AG04450 (cell line): ENCODE data around the gene GLRA3. TPM values are rescaled to one million over a fixed set of nuclear protein-coding genes. Genes with fewer than 3 reads are reported as not detected.

Experiments used
- CTCF ChIA-PET: fragments of 300-600, 350-600 bp; formaldehyde crosslinking; extraction: SDS; loops from one replicate; lab custom pipeline; 2022; ENCODE audit warnings: antibody characterized with exemption, inconsistent platforms; lab: Charles Lee
- POLR2A ChIA-PET: fragments of 350-600 bp; formaldehyde crosslinking; extraction: SDS; loops from one replicate; lab custom pipeline; 2021; ENCODE audit warnings: antibody characterized with exemption, inconsistent platforms; lab: Yijun Ruan, JAX
- DNase-seq: peaks from one replicate; pipeline ENCODE4 v3.0.0-alpha.2; 2011; ENCODE audit warnings: low read depth, low spot score
- H3K27ac ChIP-seq: one replicate; pipeline ENCODE4 v1.5.1; 2012; ENCODE audit warnings: low read depth, low read length, control low read depth
- H3K27me3 ChIP-seq: one replicate; pipeline ENCODE4 v1.6.0; 2012; ENCODE audit warnings: low read length; ENCODE audit not compliant: control insufficient read depth, insufficient read depth
- H3K4me3 ChIP-seq: 2 replicates; pipeline ENCODE4 v1.5.1; 2011; ENCODE audit warnings: mild to moderate bottlenecking, low read depth, low read length, control low read depth
- H3K9me3 ChIP-seq: 2 replicates; pipeline ENCODE4 v1.5.1; 2012; ENCODE audit warnings: low read length; ENCODE audit not compliant: control insufficient read depth, insufficient read depth
- polyA plus RNA-seq: library from polyadenylated mRNA; depleted of rRNA; stranded (reverse); fragments of >200 nt; gene quantifications from 2 replicates; pipeline ENCODE4 v1.2.3, GENCODE V29; 2011
- TF ChIP-seq, protein P1 (sequence below): IDR thresholded peaks from 2 replicates; pipeline ENCODE4 v1.5.1; 2011; ENCODE audit warnings: low read depth, low read length, control low read depth, inconsistent platforms

The GLRA3 gene
- polyA plus RNA-seq, 1 experiment: not detected

- Histone ChIP-seq H3K4me3 (no peak overlapping the region), H3K27me3 (no peaks in the 10 kb centered on the region), H3K9me3 (no peaks in the 10 kb centered on the region; the same call in 1 of the 2 replicates), H3K27ac (no peak overlapping the region)
- TF ChIP-seq, protein P1, sequence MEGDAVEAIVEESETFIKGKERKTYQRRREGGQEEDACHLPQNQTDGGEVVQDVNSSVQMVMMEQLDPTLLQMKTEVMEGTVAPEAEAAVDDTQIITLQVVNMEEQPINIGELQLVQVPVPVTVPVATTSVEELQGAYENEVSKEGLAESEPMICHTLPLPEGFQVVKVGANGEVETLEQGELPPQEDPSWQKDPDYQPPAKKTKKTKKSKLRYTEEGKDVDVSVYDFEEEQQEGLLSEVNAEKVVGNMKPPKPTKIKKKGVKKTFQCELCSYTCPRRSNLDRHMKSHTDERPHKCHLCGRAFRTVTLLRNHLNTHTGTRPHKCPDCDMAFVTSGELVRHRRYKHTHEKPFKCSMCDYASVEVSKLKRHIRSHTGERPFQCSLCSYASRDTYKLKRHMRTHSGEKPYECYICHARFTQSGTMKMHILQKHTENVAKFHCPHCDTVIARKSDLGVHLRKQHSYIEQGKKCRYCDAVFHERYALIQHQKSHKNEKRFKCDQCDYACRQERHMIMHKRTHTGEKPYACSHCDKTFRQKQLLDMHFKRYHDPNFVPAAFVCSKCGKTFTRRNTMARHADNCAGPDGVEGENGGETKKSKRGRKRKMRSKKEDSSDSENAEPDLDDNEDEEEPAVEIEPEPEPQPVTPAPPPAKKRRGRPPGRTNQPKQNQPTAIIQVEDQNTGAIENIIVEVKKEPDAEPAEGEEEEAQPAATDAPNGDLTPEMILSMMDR: no peak
- ChIA-PET POLR2A (no interaction called here), CTCF (no interaction called here)
- DNase-seq: no peak
These were observed 41.3 kb upstream of the GLRA3 start for GRCh38 chr4:174870311-174870710.

GRCh38 chr4:174869339-174869738 is 40.3 kb upstream of the GLRA3 start:
- H3K4me3 ChIP-seq: no peak overlapping the region
- CTCF ChIA-PET: no interaction called here
- DNase-seq: no peak
- TF ChIP-seq, protein P1: no peak
- H3K9me3 ChIP-seq: no peaks in the 10 kb centered on the region; the same call in 1 of the 2 replicates
- H3K27ac ChIP-seq: no peak overlapping the region
- POLR2A ChIA-PET: no interaction called here
- no peaks in the 10 kb centered on the region for H3K27me3 ChIP-seq

DNA sequence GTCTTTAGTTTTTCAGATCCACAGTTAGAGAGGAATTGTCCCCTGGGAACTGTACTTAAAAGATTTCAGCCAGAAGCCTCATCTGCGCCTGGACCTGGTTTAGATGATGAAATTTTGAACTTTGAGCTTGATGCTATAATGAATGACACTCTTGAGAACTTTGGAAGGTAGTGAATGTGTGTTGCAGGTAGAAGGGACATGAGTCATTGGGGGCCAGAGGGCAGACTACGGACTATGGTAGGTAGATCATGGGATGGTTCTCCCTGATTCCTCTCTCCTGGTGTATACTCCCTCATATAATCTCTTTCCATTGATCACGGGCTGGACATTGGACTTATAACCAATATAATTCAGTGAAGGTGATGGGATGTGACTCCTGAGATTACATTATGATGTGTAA is 38.9 kb upstream of the GLRA3 start:
- Histone ChIP-seq H3K4me3 (no peak overlapping the region), H3K27me3 (no peaks in the 10 kb centered on the region), H3K27ac (no peak overlapping the region), H3K9me3 (no peaks in the 10 kb centered on the region; the same call in 1 of the 2 replicates)
- TF ChIP-seq, protein P1: no peak
- DNase-seq: no peak
- ChIA-PET CTCF (no interaction called here), POLR2A (no interaction called here)

DNA sequence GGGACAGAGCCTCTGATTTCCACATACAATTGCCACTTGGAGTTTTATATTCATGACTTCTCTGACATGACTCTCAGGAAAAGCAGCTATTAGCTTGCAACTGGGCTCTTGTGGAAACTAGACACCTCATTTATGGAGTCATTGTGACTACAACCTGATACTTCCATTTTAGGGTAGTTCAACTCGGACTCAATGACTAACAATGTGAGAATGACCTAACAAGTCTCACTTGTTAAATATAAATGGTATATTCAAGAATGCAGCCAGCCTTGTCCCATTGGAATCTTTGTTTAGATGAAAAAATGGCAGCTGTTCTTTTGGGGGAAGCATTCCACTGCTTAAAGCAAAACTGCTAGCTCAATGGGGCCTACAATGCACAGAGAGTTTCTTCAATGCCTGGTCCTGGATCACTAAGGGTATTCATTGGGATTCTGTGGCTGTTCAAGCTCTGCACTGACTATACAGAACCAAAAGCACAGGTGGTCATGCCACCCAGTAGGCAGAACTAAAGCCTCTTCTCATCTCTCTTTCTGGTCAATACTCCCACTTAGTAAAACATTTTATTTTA is 36.5 kb upstream of the GLRA3 start:
- no peak overlapping the region for H3K27ac ChIP-seq
- CTCF ChIA-PET: no interaction called here
- no peaks in the 10 kb centered on the region for H3K9me3 ChIP-seq
- H3K27me3 ChIP-seq: no peaks in the 10 kb centered on the region
- TF ChIP-seq, protein P1: no peak
- no peak for DNase-seq
- H3K4me3 ChIP-seq: no peak overlapping the region
- POLR2A ChIA-PET: no interaction called here

GRCh38 chr4:174864031-174864430 is 35.0 kb upstream of the GLRA3 start:
- TF ChIP-seq, protein P1: no peak
- ChIA-PET POLR2A (no interaction called here), CTCF (no interaction called here)
- no peaks in the 10 kb centered on the region for H3K9me3 ChIP-seq
- DNase-seq: no peak
- H3K4me3 ChIP-seq: no peak overlapping the region
- H3K27me3 ChIP-seq: no peaks in the 10 kb centered on the region
- H3K27ac ChIP-seq: no peak overlapping the region
